ENCODE data around the gene TMEM165.

Gene TMEM165

GRCh38 chr4:55369968-55370367, 25.8 kb upstream of the TMEM165 start:
- no peak for DNase-seq

GRCh38 chr4:55372259-55372658, 23.5 kb upstream of the TMEM165 start:
- no peak for DNase-seq

GRCh38 chr4:55373461-55373860, 22.3 kb upstream of the TMEM165 start:
- DNase-seq, result no peak

- no peak for DNase-seq
These were observed 19.1 kb upstream of the TMEM165 start for GRCh38 chr4:55376698-55377097.

GRCh38 chr4:55378617-55379467, 16.9 kb upstream of the TMEM165 start:
- DNase-seq, result no peak

- no peak for DNase-seq
These were observed 15.2 kb upstream of the TMEM165 start for GRCh38 chr4:55380576-55380975.

- DNase-seq, result no peak
These were observed 14.3 kb upstream of the TMEM165 start for GRCh38 chr4:55381502-55381901.

- DNase-seq, result no peak
These were observed 13.2 kb upstream of the TMEM165 start for GRCh38 chr4:55382488-55383003.

GRCh38 chr4:55385201-55385649, 10.5 kb upstream of the TMEM165 start:
- DNase-seq, result no peak

- no peak for DNase-seq
These were observed 9.7 kb upstream of the TMEM165 start for GRCh38 chr4:55386073-55386472.

GRCh38 chr4:55386840-55387239, 8.9 kb upstream of the TMEM165 start:
- DNase-seq, result no peak

- no peak for DNase-seq
These were observed 2.1 kb upstream of the TMEM165 start for GRCh38 chr4:55393461-55394320.

GRCh38 chr4:55395218-55395528, 584 bp upstream of the TMEM165 start:
- DNase-seq, result no peak

GRCh38 chr4:55396308-55397125, 760 bp downstream of the TMEM165 start:
- DNase-seq, result peak; percentile 30

- DNase-seq, result no peak
These were observed 1.3 kb downstream of the TMEM165 start for GRCh38 chr4:55397126-55397436.

GRCh38 chr4:55397520-55398321, 2.0 kb downstream of the TMEM165 start:
- DNase-seq, result no peak

GRCh38 chr4:55398461-55398860, 2.7 kb downstream of the TMEM165 start:
- no peak for DNase-seq

GRCh38 chr4:55398966-55399365, 3.2 kb downstream of the TMEM165 start:
- no peak for DNase-seq

GRCh38 chr4:55399581-55399980, 3.8 kb downstream of the TMEM165 start:
- no peak for DNase-seq

- DNase-seq, result no peak
These were observed 9.3 kb downstream of the TMEM165 start for GRCh38 chr4:55405073-55405472.

GRCh38 chr4:55406545-55406944, 10.8 kb downstream of the TMEM165 start:
- DNase-seq, result no peak

- no peak for DNase-seq
These were observed 11.4 kb downstream of the TMEM165 start for GRCh38 chr4:55407119-55407518.
